Measurements from ENCODE around the gene ZNF407. TPM values are rescaled to one million over a fixed set of nuclear protein-coding genes. Genes with fewer than 3 reads are reported as not detected.

The ZNF407 gene
- total and polyA plus RNA-seq, 11 donors: 3.8 to 14.7 (median 11.5) TPM

DNA sequence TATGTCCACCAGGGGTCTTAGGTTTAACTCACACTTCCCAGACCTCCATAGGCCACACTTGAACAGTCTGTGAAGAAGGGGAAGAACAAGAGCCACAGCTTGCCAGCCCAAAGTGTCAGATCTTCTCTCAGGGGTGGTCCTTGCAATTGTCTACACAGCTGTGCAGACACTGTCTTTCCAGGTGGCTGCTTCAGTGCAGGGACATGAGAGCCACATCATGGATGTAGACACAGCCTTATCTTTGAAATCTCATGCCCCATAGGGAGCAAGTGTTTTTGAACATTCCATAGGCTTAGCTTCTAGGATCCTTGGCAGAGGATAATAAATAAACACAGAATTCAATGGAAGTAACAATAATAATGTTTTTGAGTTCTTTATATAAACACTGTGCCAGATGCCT lies 6.7 kb downstream of the ZNF407 start:
- DNase-seq (no peak), ATAC-seq (no peak)
- Histone ChIP-seq H3K4me1 (peaks cover 0 to 19% (median 2%) of the 10 kb centered on the region in 12 donors), H3K27ac (no peak overlapping the region), H3K4me3 (no peak overlapping the region), H3K36me3 (no peaks in the 10 kb centered on the region), H3K9me3 (no peaks in the 10 kb centered on the region), H3K27me3 (no peaks in the 10 kb centered on the region)
- intact Hi-C loops (cut with DNase I): no loop called here
- TF ChIP-seq POLR2A (IDR thresholded peaks at IDR 0.05): no peak
- TF ChIP-seq, protein P1, sequence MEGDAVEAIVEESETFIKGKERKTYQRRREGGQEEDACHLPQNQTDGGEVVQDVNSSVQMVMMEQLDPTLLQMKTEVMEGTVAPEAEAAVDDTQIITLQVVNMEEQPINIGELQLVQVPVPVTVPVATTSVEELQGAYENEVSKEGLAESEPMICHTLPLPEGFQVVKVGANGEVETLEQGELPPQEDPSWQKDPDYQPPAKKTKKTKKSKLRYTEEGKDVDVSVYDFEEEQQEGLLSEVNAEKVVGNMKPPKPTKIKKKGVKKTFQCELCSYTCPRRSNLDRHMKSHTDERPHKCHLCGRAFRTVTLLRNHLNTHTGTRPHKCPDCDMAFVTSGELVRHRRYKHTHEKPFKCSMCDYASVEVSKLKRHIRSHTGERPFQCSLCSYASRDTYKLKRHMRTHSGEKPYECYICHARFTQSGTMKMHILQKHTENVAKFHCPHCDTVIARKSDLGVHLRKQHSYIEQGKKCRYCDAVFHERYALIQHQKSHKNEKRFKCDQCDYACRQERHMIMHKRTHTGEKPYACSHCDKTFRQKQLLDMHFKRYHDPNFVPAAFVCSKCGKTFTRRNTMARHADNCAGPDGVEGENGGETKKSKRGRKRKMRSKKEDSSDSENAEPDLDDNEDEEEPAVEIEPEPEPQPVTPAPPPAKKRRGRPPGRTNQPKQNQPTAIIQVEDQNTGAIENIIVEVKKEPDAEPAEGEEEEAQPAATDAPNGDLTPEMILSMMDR (IDR thresholded peaks at IDR 0.05): no peak

DNA sequence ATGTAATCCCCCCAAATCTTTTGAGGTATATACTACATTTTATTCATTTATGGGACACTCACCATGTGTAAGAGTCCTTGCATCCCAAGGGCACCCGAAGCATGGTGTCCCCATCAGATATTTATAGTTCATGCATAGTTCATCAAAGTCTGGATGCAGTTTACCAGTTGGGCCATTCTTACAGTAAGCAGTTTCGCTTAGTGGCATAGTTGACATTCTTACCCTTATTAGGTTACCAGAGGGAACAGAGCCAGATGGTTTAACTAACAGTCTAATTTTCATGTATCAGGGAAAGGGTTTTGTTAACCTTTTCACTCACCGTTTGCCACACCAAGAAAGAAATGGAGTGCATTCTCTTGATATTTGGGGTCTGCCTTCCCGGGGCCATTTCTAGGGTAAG lies 7.1 kb downstream of the ZNF407 start:
- 54 to 59% (median 57%) methylated on average over 4 of the region's 4 CpGs for WGBS, 4 donors
- intact Hi-C loops (cut with DNase I): no loop called here
- Histone ChIP-seq H3K9me3 (no peaks in the 10 kb centered on the region), H3K4me1 (peaks cover 0 to 15% (median 0%) of the 10 kb centered on the region in 12 donors), H3K36me3 (no peaks in the 10 kb centered on the region), H3K4me3 (no peak overlapping the region), H3K27ac (peak overlapping the region in 1 of 12 donors; percentile 7), H3K27me3 (no peaks in the 10 kb centered on the region)
- TF ChIP-seq, protein P1 (IDR thresholded peaks at IDR 0.05): no peak
- TF ChIP-seq POLR2A (IDR thresholded peaks at IDR 0.05): no peak
- DNase-seq (no peak), ATAC-seq (peak in 3 of 4 donors; percentile 49 to 82 (median 67))

- DNase-seq: no peak
- Histone ChIP-seq H3K4me1 (peaks cover 0 to 24% (median 1%) of the 10 kb centered on the region in 12 donors), H3K9me3 (no peaks in the 10 kb centered on the region), H3K36me3 (no peaks in the 10 kb centered on the region), H3K27me3 (no peaks in the 10 kb centered on the region), H3K4me3 (no peak overlapping the region), H3K27ac (no peak overlapping the region)
- intact Hi-C loops (cut with DNase I): no loop called here
- no peak for ATAC-seq
- TF ChIP-seq, protein P1 (IDR thresholded peaks at IDR 0.05): no peak
- 74 to 89% (median 83%) methylated on average over 2 of the region's 2 CpGs for WGBS, 4 donors
Observed at GRCh38 chr18:74608681-74609080, 11.0 kb downstream of the ZNF407 start.

- intact Hi-C loops (cut with DNase I): no loop called here
- DNase-seq (no peak), ATAC-seq (no peak)
- Histone ChIP-seq H3K4me3 (no peak overlapping the region), H3K36me3 (no peaks in the 10 kb centered on the region), H3K9me3 (peaks cover 0 to 3% (median 0%) of the 10 kb centered on the region in 12 donors), H3K27me3 (no peaks in the 10 kb centered on the region), H3K4me1 (peaks cover 0 to 19% (median 1%) of the 10 kb centered on the region in 12 donors), H3K27ac (no peak overlapping the region)
- no peak for TF ChIP-seq POLR2A (IDR thresholded peaks at IDR 0.05)
- TF ChIP-seq, protein P1 (IDR thresholded peaks at IDR 0.05): no peak
- WGBS, 4 donors: 85 to 89% (median 88%) methylated on average over 3 of the region's 3 CpGs
Observed at GRCh38 chr18:74609535-74609934, 11.9 kb downstream of the ZNF407 start.

Measured in heart left ventricle (tissue), 16 donors.